ENCODE measurements around the gene SORCS2. TPM values are rescaled to one million over a fixed set of nuclear protein-coding genes. Genes with fewer than 3 reads are reported as not detected.

SORCS2 gene
- total and polyA plus RNA-seq, 2 of the 8 experiments (the other 6 are each of a cell fraction or from before 2014, with no cell fraction given): 0.36 to 1.8 TPM

GRCh38 chr4:7313347-7313811 lies 121.0 kb downstream of the SORCS2 start:
- DNase-seq (ENCODE audit: low read depth in 1 of 2, low spot score in 2 of 2): no peak
- Histone ChIP-seq H2BK20ac (ENCODE audit: low read length) (no peak overlapping the region), H3K14ac (ENCODE audit: insufficient read length) (no peak overlapping the region), H4K8ac (ENCODE audit: extremely low read depth, insufficient read depth, low read length) (no peak overlapping the region), H3K36me3 (ENCODE audit: control insufficient read depth in 2 of 4, insufficient read depth in 4 of 4, low read length in 3 of 4) (no peaks in the 10 kb centered on the region), H3K79me2 (ENCODE audit: control insufficient read depth in 1 of 2, insufficient read depth in 2 of 2, low read length in 2 of 2) (no peaks in the 10 kb centered on the region), H3K79me1 (ENCODE audit: low read depth, low read length) (no peaks in the 10 kb centered on the region), H3K9ac (replicated peaks in 1 of 4; ENCODE audit: extremely low read depth in 1 of 4, low read depth in 3 of 4, low read length in 3 of 4) (no peak overlapping the region), H2BK5ac (ENCODE audit: low read depth, low read length) (no peak overlapping the region), H3K4me3 (ENCODE audit: extremely low read depth in 1 of 4, insufficient read depth in 2 of 4, low read depth in 3 of 4, low read length in 4 of 4) (no peak overlapping the region), H4K91ac (replicated peaks; ENCODE audit: insufficient read length, low read length) (no peak overlapping the region), H2BK12ac (ENCODE audit: low read depth, low read length) (no peak overlapping the region), H2AK5ac (ENCODE audit: low read depth, low read length) (no peak overlapping the region), H4K5ac (ENCODE audit: insufficient read length, low read depth, low read length) (no peak overlapping the region), H3K56ac (replicated peaks; ENCODE audit: insufficient read length, low read depth, low read length) (no peak overlapping the region), H3K9me3 (ENCODE audit: insufficient read depth in 2 of 2, low read depth in 1 of 2, low read length in 1 of 2) (no peaks in the 10 kb centered on the region), H2BK120ac (replicated peaks; ENCODE audit: low read depth, low read length) (no peak overlapping the region), H3K23ac (ENCODE audit: insufficient read length) (no peak overlapping the region), H3K18ac (ENCODE audit: extremely low read depth, low read length) (no peak overlapping the region), H2BK15ac (ENCODE audit: low read length) (no peak overlapping the region), H3K4me1 (replicated peaks in 1 of 4; ENCODE audit: control insufficient read depth in 3 of 4, insufficient read depth in 4 of 4, low read length in 3 of 4) (peaks cover 0 to 6% (median 2%) of the 10 kb centered on the region in 4 experiments; a peak in 3 of 7 replicates), H3K23me2 (ENCODE audit: low read depth, low read length) (peaks cover 5% of the 10 kb centered on the region; the same call in 1 of the 2 replicates), H3K27ac (ENCODE audit: low read depth, low read length) (no peak overlapping the region), H4K20me1 (replicated peaks in 1 of 2; ENCODE audit: control insufficient read depth in 1 of 2, insufficient read depth in 2 of 2, low read length in 2 of 2) (no peaks in the 10 kb centered on the region), H3K27me3 (replicated peaks in 1 of 4; ENCODE audit: control insufficient read depth in 3 of 4, extremely low read depth in 1 of 4, insufficient read depth in 3 of 4, low read length in 3 of 4) (no peaks in the 10 kb centered on the region; a peak in 1 of 7 replicates), H2AFZ (ENCODE audit: low read length) (no peak overlapping the region), H3K4ac (replicated peaks; ENCODE audit: insufficient read length, low read depth, low read length) (no peak overlapping the region), H3K4me2 (ENCODE audit: insufficient read depth in 1 of 2, low read depth in 2 of 2, low read length in 2 of 2) (no peak overlapping the region)
- CTCF ChIA-PET (ENCODE audit: partially characterized antibody): interaction anchor here (1.1 to 2.6 kb wide), 6 partner anchors 11 to 156 kb away, joined by 3 to 16 read pairs (median 4); no protein-coding TSS in a partner anchor
- WGBS, 2 experiments (ENCODE audit: extremely low coverage in 1 of 2, insufficient coverage in 1 of 2, insufficient read length in 1 of 2, insufficient replicate concordance in 2 of 2, low coverage in 1 of 2, low lambda C conversion rate in 2 of 2, missing lambda C conversion rate in 1 of 2): 75% methylated on average over 11 of the region's 14 CpGs; no CpG with 5 or more reads in 1 of the 2 experiments
- no peak for FAIRE-seq
- POLR2A ChIA-PET (ENCODE audit: partially characterized antibody): no interaction called here
- TF ChIP-seq CTBP2 (IDR thresholded peaks at IDR 0.05; ENCODE audit: borderline replicate concordance, insufficient read depth, insufficient read length, low read length) (no peak), BCL11A (IDR thresholded peaks at IDR 0.05; ENCODE audit: low read depth in 2 of 2, low read length in 2 of 2) (no peak), CEBPB (IDR thresholded peaks at IDR 0.05; ENCODE audit: low read depth, low read length) (peak; percentile 93)
